AG09319 (cell line): Measurements from ENCODE around the gene LGR5.
"Not testable (repeated sequence)": the region's sequence is repeated elsewhere in the genome, so short reads cannot be mapped to it uniquely, and the experiment has no call there.

Source experiments
- DNase-seq: peaks from one replicate; pipeline ENCODE4 v3.0.0-alpha.2; 2010; ENCODE audit warnings: low read depth; ENCODE audit errors: extremely low read depth
- CTCF ChIP-seq: IDR thresholded peaks from 2 replicates; pipeline ENCODE4 v1.5.1; 2011; ENCODE audit warnings: low read depth, mild to moderate bottlenecking, inconsistent platforms, low read length, moderate library complexity

The LGR5 gene

GRCh38 chr12:71476513-71476912, 36.9 kb downstream of the LGR5 start:
- DNase-seq = peak; percentile 67
- no peak for TF ChIP-seq CTCF

- DNase-seq = no peak
- TF ChIP-seq CTCF = no peak
These were observed 38.0 kb downstream of the LGR5 start for GRCh38 chr12:71477609-71478008.

GRCh38 chr12:71478270-71478669, 38.7 kb downstream of the LGR5 start:
- TF ChIP-seq CTCF = peak; percentile 14
- DNase-seq = no peak

- DNase-seq = no peak
- no peak for TF ChIP-seq CTCF
These were observed 44.8 kb downstream of the LGR5 start for GRCh38 chr12:71484272-71484905.

GRCh38 chr12:71490844-71491243, 51.2 kb downstream of the LGR5 start:
- DNase-seq = not testable (repeated sequence)

- DNase-seq = no peak
- TF ChIP-seq CTCF = no peak
These were observed 53.0 kb downstream of the LGR5 start for GRCh38 chr12:71492604-71493003.

- DNase-seq = no peak
These were observed 60.2 kb downstream of the LGR5 start for GRCh38 chr12:71499834-71500233.

More at GRCh38 chr12:71499834-71500233, 60.2 kb downstream of the LGR5 start:
- TF ChIP-seq CTCF = no peak
